Measurements from ENCODE around the gene STATH.
"Not testable (repeated sequence)": the region's sequence is repeated elsewhere in the genome, so short reads cannot be mapped to it uniquely, and the experiment has no call there.

The STATH gene

GRCh38 chr4:69995526-69996016 lies at the start of gene STATH:
STATH (plus strand) TSS chr4:69995966; CDS start chr4:69998438, 2,472 bp downstream.
- no peak for DNase-seq (ENCODE audit: low spot score)

GRCh38 chr4:69951602-69952001 lies 44.2 kb upstream of the STATH start:
- no peak for DNase-seq (ENCODE audit: low spot score)

- no peak for DNase-seq (ENCODE audit: low spot score)
These were observed 38.6 kb upstream of the STATH start for GRCh38 chr4:69957209-69957608.

GRCh38 chr4:69965628-69966027 lies 30.1 kb upstream of the STATH start, which contains the start of gene CSN2:
CSN2 (minus strand) TSS chr4:69965728; CDS start chr4:69960995, 4,733 bp downstream.
- no peak for DNase-seq (ENCODE audit: low spot score)

GRCh38 chr4:69970071-69970470 lies 25.7 kb upstream of the STATH start:
- DNase-seq (ENCODE audit: low spot score), result no peak

- no peak for DNase-seq (ENCODE audit: low spot score)
These were observed 21.1 kb upstream of the STATH start for GRCh38 chr4:69974631-69975030.

GRCh38 chr4:69977582-69977981 lies 18.2 kb upstream of the STATH start:
- DNase-seq (ENCODE audit: low spot score), result no peak

- no peak for DNase-seq (ENCODE audit: low spot score)
These were observed 11.7 kb upstream of the STATH start for GRCh38 chr4:69984030-69984443.

GRCh38 chr4:69986663-69987062 lies 9.1 kb upstream of the STATH start:
- no peak for DNase-seq (ENCODE audit: low spot score)

- DNase-seq (ENCODE audit: low spot score), result no peak
These were observed 4.8 kb upstream of the STATH start for GRCh38 chr4:69991016-69991415.

- DNase-seq (ENCODE audit: low spot score), result no peak
These were observed 984 bp upstream of the STATH start for GRCh38 chr4:69994782-69995181.

GRCh38 chr4:69999420-69999819 lies 3.7 kb downstream of the STATH start:
- DNase-seq (ENCODE audit: low spot score), result no peak

- DNase-seq (ENCODE audit: low spot score), result no peak
These were observed 4.9 kb downstream of the STATH start for GRCh38 chr4:70000711-70001110.

GRCh38 chr4:70002507-70002906 lies 6.7 kb downstream of the STATH start:
- no peak for DNase-seq (ENCODE audit: low spot score)

GRCh38 chr4:70008771-70009170 lies 13.0 kb downstream of the STATH start:
- DNase-seq (ENCODE audit: low spot score), result no peak

- not testable (repeated sequence) for DNase-seq (ENCODE audit: low spot score)
These were observed 23.2 kb downstream of the STATH start for GRCh38 chr4:70019006-70019405.

- no peak for DNase-seq (ENCODE audit: low spot score)
These were observed 27.5 kb downstream of the STATH start for GRCh38 chr4:70023218-70023617.

- DNase-seq (ENCODE audit: low spot score), result no peak
These were observed 31.2 kb downstream of the STATH start for GRCh38 chr4:70027011-70027410.

- not testable (repeated sequence) for DNase-seq (ENCODE audit: low spot score)
These were observed 32.4 kb downstream of the STATH start, which contains the start of gene HTN3 for GRCh38 chr4:70028159-70028558. HTN3 (plus strand) TSS chr4:70028459; CDS start chr4:70030741, 2,282 bp downstream.

- not testable (repeated sequence) for DNase-seq (ENCODE audit: low spot score)
These were observed 41.8 kb downstream of the STATH start for GRCh38 chr4:70037559-70037958.

GRCh38 chr4:70039928-70040327 lies 44.2 kb downstream of the STATH start:
- not testable (repeated sequence) for DNase-seq (ENCODE audit: low spot score)

- no peak for DNase-seq (ENCODE audit: low spot score)
These were observed 46.0 kb downstream of the STATH start for GRCh38 chr4:70041652-70042286.

- not testable (repeated sequence) for DNase-seq (ENCODE audit: low spot score)
These were observed 54.4 kb downstream of the STATH start, which contains the start of gene HTN1 for GRCh38 chr4:70050138-70050537. HTN1 (plus strand) TSS chr4:70050438; CDS start chr4:70053077, 2,639 bp downstream.

Data from GM03348 (cell line).